LNCaP clone FGC (cell line): Measurements from ENCODE around the gene ATP8A1.

Experiments
- DNase-seq: peaks from one replicate; pipeline ENCODE4 v3.0.0-alpha.2; 2011; ENCODE audit warnings: low read depth
- H3K4me3 ChIP-seq: 2 replicates; pipeline ENCODE4 v1.5.1; 2011; ENCODE audit warnings: mild to moderate bottlenecking, low read depth, low read length, control low read depth
- CTCF ChIP-seq: IDR thresholded peaks from 2 replicates; pipeline ENCODE4 v1.5.1; 2012; ENCODE audit warnings: mild to moderate bottlenecking; ENCODE audit not compliant: control insufficient read depth, insufficient read depth; ENCODE audit errors: extremely low read depth

The ATP8A1 gene

DNA sequence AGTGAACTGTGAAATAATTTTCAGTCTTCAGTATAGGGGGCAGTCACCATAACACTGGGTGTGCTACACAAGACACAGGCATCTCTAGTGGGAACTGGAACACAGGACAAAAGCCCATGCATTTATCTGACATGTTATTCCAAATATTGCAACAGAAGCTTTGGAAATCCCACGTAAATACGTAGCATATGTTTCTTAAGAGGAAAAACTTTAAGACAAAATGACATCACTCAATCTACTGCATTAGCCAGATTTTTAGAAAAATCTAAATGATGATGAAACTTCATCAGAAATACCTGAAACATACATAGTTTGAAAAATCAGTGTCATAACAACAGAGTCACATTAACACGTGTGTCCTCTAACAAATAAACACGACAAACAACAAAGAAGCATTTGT, 245.1 kb downstream of the ATP8A1 start:
- no peak overlapping the region for H3K4me3 ChIP-seq
- TF ChIP-seq CTCF = no peak

GRCh38 chr4:42410446-42410845, 246.5 kb downstream of the ATP8A1 start:
- no peak for DNase-seq
- no peak for TF ChIP-seq CTCF

More for the DNA sequence above, 245.1 kb downstream of the ATP8A1 start:
- DNase-seq = no peak

GRCh38 chr4:42404001-42404400, 252.9 kb downstream of the ATP8A1 start:
- no peak overlapping the region for H3K4me3 ChIP-seq
- DNase-seq = no peak
- TF ChIP-seq CTCF = no peak

More at GRCh38 chr4:42410446-42410845, 246.5 kb downstream of the ATP8A1 start:
- H3K4me3 ChIP-seq = no peak overlapping the region

DNA sequence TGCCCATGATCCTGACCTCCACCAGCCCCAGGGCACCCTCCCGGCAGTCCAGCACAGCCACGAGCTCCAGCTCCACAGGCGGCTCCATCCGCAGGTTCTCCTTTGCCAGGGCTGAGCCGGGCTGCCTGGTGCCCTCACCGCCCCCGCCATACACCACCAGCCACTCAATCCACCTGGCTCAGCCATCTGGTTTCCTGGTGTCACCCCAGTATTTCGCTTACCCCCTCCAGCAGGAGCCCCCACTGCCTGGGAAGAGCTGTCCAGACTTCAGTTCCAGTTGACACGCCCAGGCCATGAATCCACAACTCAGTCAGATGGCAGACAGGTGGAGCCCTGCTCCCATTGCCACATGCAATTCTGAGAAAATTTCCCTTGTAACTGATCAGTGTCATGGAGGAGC, 255.7 kb downstream of the ATP8A1 start:
- H3K4me3 ChIP-seq = no peak overlapping the region
- DNase-seq = peak; percentile 31
- TF ChIP-seq CTCF = peak; percentile 83

DNA sequence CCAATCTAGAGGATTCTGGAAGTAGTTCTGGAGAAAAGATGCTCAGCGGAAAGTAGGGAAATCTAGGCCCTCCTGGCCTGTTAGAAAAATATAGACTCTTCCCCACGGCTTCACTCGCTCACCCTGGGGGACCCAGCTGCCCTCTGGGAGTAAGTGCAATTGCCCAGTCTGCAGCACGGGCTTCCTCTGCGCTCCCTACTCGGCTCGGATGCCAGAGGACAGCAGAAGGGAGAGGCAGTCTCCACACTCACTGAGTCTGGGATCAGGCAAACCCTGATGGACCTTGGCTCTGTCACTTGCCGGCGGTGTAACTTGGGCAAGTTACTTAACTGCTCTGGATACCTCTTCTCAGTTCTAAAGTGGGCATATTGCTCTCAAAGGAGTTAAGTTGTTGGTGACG, 257.5 kb downstream of the ATP8A1 start:
- no peak for DNase-seq
- H3K4me3 ChIP-seq = no peak overlapping the region
- TF ChIP-seq CTCF = no peak

GRCh38 chr4:42398871-42399331, 258.0 kb downstream of the ATP8A1 start:
- no peak overlapping the region for H3K4me3 ChIP-seq
- DNase-seq = no peak
- no peak for TF ChIP-seq CTCF

DNA sequence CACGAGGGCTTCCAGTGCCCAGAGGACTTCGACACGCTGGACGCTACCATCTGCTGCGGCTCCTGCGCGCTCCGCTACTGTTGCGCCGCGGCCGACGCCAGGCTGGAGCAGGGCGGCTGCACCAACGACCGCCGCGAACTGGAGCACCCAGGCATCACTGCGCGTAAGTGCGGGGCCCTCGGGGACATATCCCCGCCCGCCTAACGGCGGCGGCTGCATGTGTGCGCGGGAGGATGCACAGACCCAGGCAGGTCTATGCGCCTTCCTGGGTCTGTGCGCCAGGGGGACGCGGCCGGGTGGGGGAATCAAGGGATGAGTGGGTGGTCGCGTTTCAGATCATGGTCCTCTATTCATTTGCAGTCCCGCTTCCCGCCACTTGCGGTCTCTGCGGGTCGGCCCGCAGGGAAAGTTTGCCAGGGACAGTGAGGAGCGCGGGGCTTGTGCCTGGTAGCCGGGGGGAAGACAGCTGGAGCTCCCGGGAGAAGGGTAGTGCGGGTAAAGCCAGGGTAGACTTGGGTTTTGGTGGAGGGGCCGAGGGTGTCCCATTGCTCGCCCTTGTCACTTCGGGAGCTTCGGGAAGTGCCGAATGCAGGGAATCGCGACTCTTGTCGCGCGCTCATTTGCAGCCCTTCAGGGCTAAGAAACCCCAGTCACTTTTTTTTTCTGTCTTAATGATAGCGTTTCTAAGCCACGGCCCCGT, 258.6 kb downstream of the ATP8A1 start:
- H3K4me3 ChIP-seq = peak overlapping the region; percentile 51
- TF ChIP-seq CTCF = 0 out of 2 replicates have a peak, but pooled peaks have one; percentile 2
- no peak for DNase-seq
